Esophagus muscularis mucosa (tissue), 4 donors: ENCODE results near the gene VSIG10L. TPM values are rescaled to one million over a fixed set of nuclear protein-coding genes. Genes with fewer than 3 reads are reported as not detected.

Source experiments
- DNase-seq: peaks from one replicate; pipeline ENCODE4 v3.0.0-alpha.2; 2017; ENCODE audit errors: extremely low spot score
- H3K27ac ChIP-seq, 4 donors: fragments of 200-600 bp; sonication (generic); replicated peaks in 1 of 4; 1 replicate in 3 of 4; 2 replicates in 1 of 4; pipeline ENCODE4 v1.5.1; 2016 to 2019; ENCODE audit warnings: mild to moderate bottlenecking in 1 of 4
- H3K27me3 ChIP-seq, 4 donors: fragments of 200-600 bp; sonication (generic); one replicate each; pipeline versions ENCODE4 v1.5.1 to v1.6.0; 2016 to 2019
- H3K36me3 ChIP-seq, 4 donors: fragments of 200-600 bp; sonication (generic); one replicate each; pipeline ENCODE4 v1.5.1; 2016 to 2019
- H3K4me1 ChIP-seq, 4 donors: fragments of 200-600 bp; sonication (generic); one replicate each; pipeline ENCODE4 v1.5.1; 2016 to 2019
- H3K4me3 ChIP-seq, 4 donors: fragments of 200-600 bp; sonication (generic); 1 replicate in 2 of 4; 2 replicates in 2 of 4; pipeline ENCODE4 v1.5.1; 2016 to 2019; ENCODE audit warnings: mild to moderate bottlenecking in 4 of 4, moderate library complexity in 1 of 4
- H3K9me3 ChIP-seq, 4 donors: fragments of 200-600 bp; sonication (generic); 1 replicate in 3 of 4; 2 replicates in 1 of 4; pipeline ENCODE4 v1.5.1; 2016 to 2019
- CTCF ChIP-seq, 3 experiments: fragments of 200-600 bp in 2 of 3; fragments of 450-650 bp in 1 of 3; sonication (generic) in 2 of 3; IDR thresholded peaks; one replicate each; pipeline ENCODE4 v1.5.1; 2017 to 2019; ENCODE audit warnings: antibody characterized with exemption in 3 of 3, mild to moderate bottlenecking in 2 of 3, moderate library complexity in 1 of 3
- EP300 ChIP-seq: sonication (generic); formaldehyde crosslinking; IDR thresholded peaks from one replicate; pipeline ENCODE4 v1.6.1; 2017; ENCODE audit warnings: antibody characterized with exemption
- POLR2A ChIP-seq: fragments of 450-650 bp; IDR thresholded peaks from one replicate; pipeline ENCODE4 v1.6.1; 2017; ENCODE audit warnings: antibody characterized with exemption, moderate library complexity, mild to moderate bottlenecking, low read depth
- POLR2AphosphoS5 ChIP-seq, 2 donors: sonication (generic); formaldehyde crosslinking; IDR thresholded peaks; one replicate each; pipeline ENCODE4 v1.6.1; 2017; ENCODE audit warnings: antibody characterized with exemption in 2 of 2
- WGBS: methylation state at CpG from one replicate; pipeline ENCODE4 v1.1.5; 2018; 5-methylcytosine and 5-hydroxymethylcytosine counted together
- intact Hi-C: fragments of 100-400 bp; cut with DNase I; formaldehyde crosslinking; loops from one replicate; pipeline ENCODE4 v1.15.1; 2023
- total RNA-seq, 4 donors: library from RNA; depleted of rRNA; stranded (reverse); fragments of >200 nt; gene quantifications; one replicate each; pipeline versions ENCODE4 v1.1.0 to v1.2.1, GENCODE V29; 2016

VSIG10L gene
- total RNA-seq, 4 donors from 2014 or later, result 1.3 to 3.4 (median 2.2) TPM

DNA sequence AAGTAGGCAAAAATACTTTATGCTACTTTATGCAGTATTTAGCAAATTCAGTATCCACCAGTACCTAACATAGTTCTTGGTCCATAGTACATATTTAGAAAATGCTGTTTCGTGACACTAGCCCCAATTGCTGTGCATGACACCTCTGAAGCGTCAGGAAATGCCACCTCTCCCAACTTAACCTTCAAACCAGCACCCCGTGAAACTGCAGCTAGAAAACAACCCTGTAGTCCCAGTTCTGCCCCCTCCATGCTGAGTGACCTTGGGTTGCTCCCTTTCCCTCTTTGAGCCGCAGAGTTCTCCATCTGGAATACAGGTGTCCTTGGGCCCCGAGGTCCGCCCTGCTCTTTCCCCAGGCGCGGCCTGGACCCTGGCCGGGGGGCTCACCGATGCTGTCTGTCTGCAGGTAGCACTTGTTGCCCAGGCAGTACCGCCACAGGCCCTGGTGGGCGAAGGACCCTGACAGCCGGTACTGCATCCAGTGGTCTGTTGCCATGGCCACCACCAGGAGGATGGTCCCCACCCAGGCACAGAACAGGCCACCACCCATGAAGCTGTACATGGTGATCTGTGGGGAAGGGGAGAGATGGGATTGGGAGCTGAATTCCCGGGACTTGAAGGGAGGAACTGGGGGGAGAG, 45.1 kb upstream of the VSIG10L start:
- TF ChIP-seq CTCF (IDR thresholded peaks at IDR 0.05) (no peak), POLR2AphosphoS5 (IDR thresholded peaks at IDR 0.05) (no peak), EP300 (no peak), POLR2A (no peak)
- H3K9me3 ChIP-seq, result no peaks in the 10 kb centered on the region
- H3K4me3 ChIP-seq, result no peak overlapping the region
- 84% methylated on average over 11 of the region's 14 CpGs for WGBS
- H3K4me1 ChIP-seq, result no peaks in the 10 kb centered on the region
- no peaks in the 10 kb centered on the region for H3K27me3 ChIP-seq
- no peak overlapping the region for H3K27ac ChIP-seq
- intact Hi-C loops, result no loop called here
- no peaks in the 10 kb centered on the region for H3K36me3 ChIP-seq
- DNase-seq, result no peak

- H3K4me1 ChIP-seq, result no peaks in the 10 kb centered on the region
- H3K9me3 ChIP-seq, result peaks cover 0 to 2% (median 0%) of the 10 kb centered on the region in 4 donors
- H3K36me3 ChIP-seq, result no peaks in the 10 kb centered on the region
- WGBS, result 95% methylated on average over 4 of the region's 4 CpGs
- H3K4me3 ChIP-seq, result no peak overlapping the region
- TF ChIP-seq POLR2A, result no peak
- no peaks in the 10 kb centered on the region for H3K27me3 ChIP-seq
- H3K27ac ChIP-seq, result no peak overlapping the region
- DNase-seq, result no peak
- intact Hi-C loops, result no loop called here
These were observed 40.1 kb upstream of the VSIG10L start for GRCh38 chr19:51382004-51382403.

GRCh38 chr19:51380379-51380778, 38.4 kb upstream of the VSIG10L start:
- TF ChIP-seq CTCF (IDR thresholded peaks at IDR 0.05) (no peak), EP300 (no peak), POLR2AphosphoS5 (IDR thresholded peaks at IDR 0.05) (no peak), POLR2A (no peak)
- DNase-seq, result no peak
- Histone ChIP-seq H3K9me3 (peaks cover 0 to 2% (median 0%) of the 10 kb centered on the region in 4 donors), H3K27ac (no peak overlapping the region), H3K4me3 (no peak overlapping the region), H3K4me1 (no peaks in the 10 kb centered on the region), H3K36me3 (no peaks in the 10 kb centered on the region), H3K27me3 (no peaks in the 10 kb centered on the region)
- 88% methylated on average over 9 of the region's 9 CpGs for WGBS
- intact Hi-C loops, result no loop called here

- intact Hi-C loops, result no loop called here
These were observed 35.5 kb upstream of the VSIG10L start for GRCh38 chr19:51377422-51377821.

More at GRCh38 chr19:51377422-51377821, 35.5 kb upstream of the VSIG10L start:
- Histone ChIP-seq H3K27ac (no peak overlapping the region), H3K27me3 (no peaks in the 10 kb centered on the region), H3K36me3 (no peaks in the 10 kb centered on the region), H3K4me1 (no peaks in the 10 kb centered on the region), H3K4me3 (no peak overlapping the region), H3K9me3 (peaks cover 0 to 2% (median 0%) of the 10 kb centered on the region in 4 donors)
- DNase-seq, result no peak
- TF ChIP-seq CTCF (IDR thresholded peaks at IDR 0.05) (no peak), POLR2AphosphoS5 (IDR thresholded peaks at IDR 0.05) (no peak), POLR2A (no peak), EP300 (no peak)
- 81% methylated on average over 2 of the region's 2 CpGs for WGBS
